K562 (cell line): Measurements from ENCODE around the gene LAPTM5. TPM values are rescaled to one million over a fixed set of nuclear protein-coding genes. Genes with fewer than 3 reads are reported as not detected.
A peak's percentile ranks its signal among the peaks of the same experiment; 100 is the strongest.

Experiments
- ARID1B ChIP-seq: fragments of 450-650 bp; IDR thresholded peaks from 2 replicates; pipeline ENCODE4 v1.6.1; 2016; ENCODE audit warnings: antibody characterized with exemption, mild to moderate bottlenecking, inconsistent platforms
- ASH1L ChIP-seq: fragments of 450-650 bp; IDR thresholded peaks from 2 replicates; pipeline ENCODE4 v1.6.1; 2018; ENCODE audit warnings: borderline replicate concordance, mild to moderate bottlenecking, low read depth; ENCODE audit not compliant: partially characterized antibody
- CHD2 ChIP-seq: IDR thresholded peaks from 2 replicates; pipeline ENCODE4 v1.6.1; 2011; ENCODE audit warnings: low read depth, low read length
- ELF1 ChIP-seq: fragments of 200-800 bp; sonication (Bioruptor generic); IDR thresholded peaks from 2 replicates; pipeline ENCODE4 v1.6.1; 2016; ENCODE audit warnings: missing genetic modification characterization, missing compliant biosample characterization
- FOXK1 ChIP-seq: sonication (generic); formaldehyde crosslinking; IDR thresholded peaks from 2 replicates; pipeline ENCODE4 v1.8.0; 2022; ENCODE audit warnings: missing genetic modification reagents, mild to moderate bottlenecking, borderline replicate concordance
- FUS ChIP-seq: fragments of 200-400 bp; formaldehyde crosslinking; optimal IDR thresholded peaks from 2 replicates; pipeline ENCODE3; 2017; ENCODE audit warnings: low read depth, low read length
- HNRNPLL ChIP-seq: fragments of 200-400 bp; formaldehyde crosslinking; IDR thresholded peaks from 2 replicates; pipeline ENCODE4 v1.6.1; 2017; ENCODE audit warnings: low read length, low read depth, mild to moderate bottlenecking; ENCODE audit not compliant: poor library complexity, severe bottlenecking
- MCM3 ChIP-seq: fragments of 450-650 bp; IDR thresholded peaks from 2 replicates; pipeline ENCODE4 v1.6.1; 2016
- MCM7 ChIP-seq, 2 experiments: fragments of 450-650 bp; IDR thresholded peaks; 2 replicates each; pipeline ENCODE4 v1.6.1; 2016 to 2018
- NBN ChIP-seq: fragments of 450-650 bp; IDR thresholded peaks from 2 replicates; pipeline ENCODE4 v1.6.1; 2016; ENCODE audit warnings: low read depth, mild to moderate bottlenecking
- TARDBP ChIP-seq: fragments of 450-650 bp; IDR thresholded peaks from 2 replicates; pipeline ENCODE4 v1.6.1; 2016
- ZNF140 ChIP-seq: fragments of 250-450 bp; sonication (Bioruptor Pico); IDR thresholded peaks from 2 replicates; pipeline ENCODE4 v1.8.0; 2021; ENCODE audit warnings: moderate library complexity, mild to moderate bottlenecking, inconsistent platforms
- ZNF354B ChIP-seq: fragments of 250-450 bp; sonication (Bioruptor Pico); IDR thresholded peaks from 2 replicates; pipeline ENCODE4 v1.4.0; 2020
- ZNF507 ChIP-seq: conservative IDR thresholded peaks from 2 replicates; pipeline ENCODE4 v1.6.1; 2017; ENCODE audit warnings: missing genetic modification characterization, missing compliant biosample characterization
- ZSCAN32 ChIP-seq: fragments of 450-650 bp; formaldehyde crosslinking; IDR thresholded peaks from 2 replicates; pipeline ENCODE4 v1.4.0; 2020; ENCODE audit warnings: mild to moderate bottlenecking, moderate library complexity
- ZZZ3 ChIP-seq: fragments of 450-650 bp; IDR thresholded peaks from 2 replicates; pipeline ENCODE4 v1.6.1; 2016; ENCODE audit warnings: antibody characterized with exemption, mild to moderate bottlenecking, moderate library complexity
- polyA plus RNA-seq, 8 experiments: library from polyadenylated mRNA; depleted of rRNA in 4 of 8; stranded (reverse) in 5 of 8; unstranded in 3 of 8; fragments of >200 nt; fragmentation: Nextera tagmentation in 2 of 8; fragmentation: Illumina TruSeq in 1 of 8; extraction: Ambion mirVana in 2 of 8; extraction: Trizol in 1 of 8; gene quantifications; 2 replicates each; pipeline versions ENCODE4 v1.2.1 to v1.2.3, GENCODE V29; 2011 to 2014; ENCODE audit warnings: inconsistent platforms in 1 of 8, missing spikeins in 1 of 8
- total RNA-seq, 7 experiments: library from RNA; depleted of rRNA in 6 of 7; stranded (reverse); fragments of >200 nt in 6 of 7; fragmentation: Illumina TruSeq in 2 of 7; extraction: Trizol in 2 of 7; gene quantifications; 2 replicates each; pipeline versions ENCODE4 v1.2.1 to v1.2.3, GENCODE V29; 2011 to 2021; ENCODE audit warnings: low replicate concordance in 1 of 7
- TF ChIP-seq, protein P1 (sequence below): fragments of 200-600 bp; sonication (generic); IDR thresholded peaks from one replicate; pipeline ENCODE4 v1.6.1; 2012; ENCODE audit warnings: mild to moderate bottlenecking, low read depth, low read length, inconsistent platforms
- TF ChIP-seq, protein P2 (sequence below): sonication (generic); formaldehyde crosslinking; IDR thresholded peaks from 2 replicates; pipeline ENCODE4 v1.8.0; 2022; ENCODE audit warnings: missing genetic modification reagents, mild to moderate bottlenecking, borderline replicate concordance

Gene LAPTM5
- total and polyA plus RNA-seq, 9 of the 15 experiments (the other 6 are each of a cell fraction or from before 2014, with no cell fraction given) = 2.4 to 47.3 (median 20.3) TPM

DNA sequence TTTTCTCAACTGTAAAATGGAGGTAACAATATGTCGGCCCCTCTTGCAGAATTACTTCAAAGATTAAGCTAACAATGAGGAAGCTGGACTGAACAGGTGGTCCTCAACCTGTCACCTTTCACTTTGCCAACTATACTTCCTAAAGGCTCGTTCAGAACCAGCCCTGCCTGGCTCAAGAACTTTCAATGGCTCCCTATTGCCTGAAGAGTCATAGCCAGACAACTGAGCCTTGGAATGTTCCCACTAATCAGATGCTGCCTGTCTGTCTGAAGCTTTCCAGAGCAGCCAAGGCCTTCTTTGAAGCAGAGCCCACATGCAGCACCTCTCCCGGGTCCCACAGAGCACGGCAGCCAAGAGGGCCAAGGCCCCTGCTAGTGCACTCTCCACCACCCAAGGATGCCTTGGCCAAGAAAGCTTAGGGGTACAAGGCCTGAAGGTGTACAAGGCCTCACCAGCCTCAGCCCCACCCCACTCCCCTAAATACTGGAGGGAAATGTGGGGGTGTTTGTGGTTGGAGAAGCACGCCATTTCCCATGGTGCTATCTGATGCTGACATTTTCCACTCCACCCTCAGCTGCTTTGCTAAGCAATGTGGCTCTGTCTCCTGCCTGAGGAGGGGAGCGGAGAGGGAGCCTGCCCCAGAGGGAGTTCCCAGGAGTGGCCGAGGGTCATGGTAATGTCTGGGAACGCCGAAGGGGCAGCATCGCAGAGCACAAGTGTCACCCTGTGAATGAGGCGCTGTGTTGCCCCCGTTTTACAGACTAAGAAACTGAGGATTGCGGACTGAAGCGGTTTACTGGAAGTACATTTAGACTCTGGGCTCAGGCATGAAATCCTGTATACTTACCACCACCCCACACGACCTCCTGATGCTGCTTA, 8.2 kb upstream of the LAPTM5 start (continued):
- TF ChIP-seq, protein P1, sequence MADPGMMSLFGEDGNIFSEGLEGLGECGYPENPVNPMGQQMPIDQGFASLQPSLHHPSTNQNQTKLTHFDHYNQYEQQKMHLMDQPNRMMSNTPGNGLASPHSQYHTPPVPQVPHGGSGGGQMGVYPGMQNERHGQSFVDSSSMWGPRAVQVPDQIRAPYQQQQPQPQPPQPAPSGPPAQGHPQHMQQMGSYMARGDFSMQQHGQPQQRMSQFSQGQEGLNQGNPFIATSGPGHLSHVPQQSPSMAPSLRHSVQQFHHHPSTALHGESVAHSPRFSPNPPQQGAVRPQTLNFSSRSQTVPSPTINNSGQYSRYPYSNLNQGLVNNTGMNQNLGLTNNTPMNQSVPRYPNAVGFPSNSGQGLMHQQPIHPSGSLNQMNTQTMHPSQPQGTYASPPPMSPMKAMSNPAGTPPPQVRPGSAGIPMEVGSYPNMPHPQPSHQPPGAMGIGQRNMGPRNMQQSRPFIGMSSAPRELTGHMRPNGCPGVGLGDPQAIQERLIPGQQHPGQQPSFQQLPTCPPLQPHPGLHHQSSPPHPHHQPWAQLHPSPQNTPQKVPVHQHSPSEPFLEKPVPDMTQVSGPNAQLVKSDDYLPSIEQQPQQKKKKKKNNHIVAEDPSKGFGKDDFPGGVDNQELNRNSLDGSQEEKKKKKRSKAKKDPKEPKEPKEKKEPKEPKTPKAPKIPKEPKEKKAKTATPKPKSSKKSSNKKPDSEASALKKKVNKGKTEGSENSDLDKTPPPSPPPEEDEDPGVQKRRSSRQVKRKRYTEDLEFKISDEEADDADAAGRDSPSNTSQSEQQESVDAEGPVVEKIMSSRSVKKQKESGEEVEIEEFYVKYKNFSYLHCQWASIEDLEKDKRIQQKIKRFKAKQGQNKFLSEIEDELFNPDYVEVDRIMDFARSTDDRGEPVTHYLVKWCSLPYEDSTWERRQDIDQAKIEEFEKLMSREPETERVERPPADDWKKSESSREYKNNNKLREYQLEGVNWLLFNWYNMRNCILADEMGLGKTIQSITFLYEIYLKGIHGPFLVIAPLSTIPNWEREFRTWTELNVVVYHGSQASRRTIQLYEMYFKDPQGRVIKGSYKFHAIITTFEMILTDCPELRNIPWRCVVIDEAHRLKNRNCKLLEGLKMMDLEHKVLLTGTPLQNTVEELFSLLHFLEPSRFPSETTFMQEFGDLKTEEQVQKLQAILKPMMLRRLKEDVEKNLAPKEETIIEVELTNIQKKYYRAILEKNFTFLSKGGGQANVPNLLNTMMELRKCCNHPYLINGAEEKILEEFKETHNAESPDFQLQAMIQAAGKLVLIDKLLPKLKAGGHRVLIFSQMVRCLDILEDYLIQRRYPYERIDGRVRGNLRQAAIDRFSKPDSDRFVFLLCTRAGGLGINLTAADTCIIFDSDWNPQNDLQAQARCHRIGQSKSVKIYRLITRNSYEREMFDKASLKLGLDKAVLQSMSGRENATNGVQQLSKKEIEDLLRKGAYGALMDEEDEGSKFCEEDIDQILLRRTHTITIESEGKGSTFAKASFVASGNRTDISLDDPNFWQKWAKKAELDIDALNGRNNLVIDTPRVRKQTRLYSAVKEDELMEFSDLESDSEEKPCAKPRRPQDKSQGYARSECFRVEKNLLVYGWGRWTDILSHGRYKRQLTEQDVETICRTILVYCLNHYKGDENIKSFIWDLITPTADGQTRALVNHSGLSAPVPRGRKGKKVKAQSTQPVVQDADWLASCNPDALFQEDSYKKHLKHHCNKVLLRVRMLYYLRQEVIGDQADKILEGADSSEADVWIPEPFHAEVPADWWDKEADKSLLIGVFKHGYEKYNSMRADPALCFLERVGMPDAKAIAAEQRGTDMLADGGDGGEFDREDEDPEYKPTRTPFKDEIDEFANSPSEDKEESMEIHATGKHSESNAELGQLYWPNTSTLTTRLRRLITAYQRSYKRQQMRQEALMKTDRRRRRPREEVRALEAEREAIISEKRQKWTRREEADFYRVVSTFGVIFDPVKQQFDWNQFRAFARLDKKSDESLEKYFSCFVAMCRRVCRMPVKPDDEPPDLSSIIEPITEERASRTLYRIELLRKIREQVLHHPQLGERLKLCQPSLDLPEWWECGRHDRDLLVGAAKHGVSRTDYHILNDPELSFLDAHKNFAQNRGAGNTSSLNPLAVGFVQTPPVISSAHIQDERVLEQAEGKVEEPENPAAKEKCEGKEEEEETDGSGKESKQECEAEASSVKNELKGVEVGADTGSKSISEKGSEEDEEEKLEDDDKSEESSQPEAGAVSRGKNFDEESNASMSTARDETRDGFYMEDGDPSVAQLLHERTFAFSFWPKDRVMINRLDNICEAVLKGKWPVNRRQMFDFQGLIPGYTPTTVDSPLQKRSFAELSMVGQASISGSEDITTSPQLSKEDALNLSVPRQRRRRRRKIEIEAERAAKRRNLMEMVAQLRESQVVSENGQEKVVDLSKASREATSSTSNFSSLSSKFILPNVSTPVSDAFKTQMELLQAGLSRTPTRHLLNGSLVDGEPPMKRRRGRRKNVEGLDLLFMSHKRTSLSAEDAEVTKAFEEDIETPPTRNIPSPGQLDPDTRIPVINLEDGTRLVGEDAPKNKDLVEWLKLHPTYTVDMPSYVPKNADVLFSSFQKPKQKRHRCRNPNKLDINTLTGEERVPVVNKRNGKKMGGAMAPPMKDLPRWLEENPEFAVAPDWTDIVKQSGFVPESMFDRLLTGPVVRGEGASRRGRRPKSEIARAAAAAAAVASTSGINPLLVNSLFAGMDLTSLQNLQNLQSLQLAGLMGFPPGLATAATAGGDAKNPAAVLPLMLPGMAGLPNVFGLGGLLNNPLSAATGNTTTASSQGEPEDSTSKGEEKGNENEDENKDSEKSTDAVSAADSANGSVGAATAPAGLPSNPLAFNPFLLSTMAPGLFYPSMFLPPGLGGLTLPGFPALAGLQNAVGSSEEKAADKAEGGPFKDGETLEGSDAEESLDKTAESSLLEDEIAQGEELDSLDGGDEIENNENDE = no peak
- TF ChIP-seq MCM3 = no peak
- TF ChIP-seq, protein P2, sequence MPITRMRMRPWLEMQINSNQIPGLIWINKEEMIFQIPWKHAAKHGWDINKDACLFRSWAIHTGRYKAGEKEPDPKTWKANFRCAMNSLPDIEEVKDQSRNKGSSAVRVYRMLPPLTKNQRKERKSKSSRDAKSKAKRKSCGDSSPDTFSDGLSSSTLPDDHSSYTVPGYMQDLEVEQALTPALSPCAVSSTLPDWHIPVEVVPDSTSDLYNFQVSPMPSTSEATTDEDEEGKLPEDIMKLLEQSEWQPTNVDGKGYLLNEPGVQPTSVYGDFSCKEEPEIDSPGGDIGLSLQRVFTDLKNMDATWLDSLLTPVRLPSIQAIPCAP = no peak
- no peak for TF ChIP-seq ASH1L
- TF ChIP-seq ZNF507 (tag) = no peak
- TF ChIP-seq MCM7 (IDR thresholded peaks at IDR 0.05) = no peak
- no peak for TF ChIP-seq HNRNPLL
- no peak for TF ChIP-seq ZNF140 (CRISPR knock-in tag)
- no peak for TF ChIP-seq CHD2
- TF ChIP-seq ZZZ3 = no peak
- TF ChIP-seq TARDBP = no peak
- no peak for TF ChIP-seq ZSCAN32 (CRISPR knock-in tag)
- no peak for TF ChIP-seq ARID1B
- no peak for TF ChIP-seq FOXK1 (CRISPR knock-in tag)
- no peak for TF ChIP-seq ELF1 (tag)
- peak; percentile 13; the same call in 1 of the 2 replicates for TF ChIP-seq ZNF354B
- TF ChIP-seq FUS = no peak
- no peak for TF ChIP-seq NBN
